Activated T-cell treated with anti-CD3 and anti-CD28 coated beads, Interleukin-2, amount 50 U/mL, for 48 hours (primary cell): Measurements from ENCODE around the gene SYNE2.
"Not testable (repeated sequence)": the region's sequence is repeated elsewhere in the genome, so short reads cannot be mapped to it uniquely, and the experiment has no call there.

Experiments used
- DNase-seq, 2 experiments: peaks; one replicate each; pipeline ENCODE4 v3.0.0-alpha.2; 2020

The SYNE2 gene

GRCh38 chr14:64201921-64202545 is 349.2 kb downstream of the SYNE2 start:
- DNase-seq, result no peak

- DNase-seq, result no peak
Observed at GRCh38 chr14:64202716-64203115, 349.9 kb downstream of the SYNE2 start.

GRCh38 chr14:64203366-64204006 is 350.7 kb downstream of the SYNE2 start:
- DNase-seq, result no peak

- no peak for DNase-seq
Observed at GRCh38 chr14:64208261-64208660, 355.5 kb downstream of the SYNE2 start.

- DNase-seq, result no peak
Observed at GRCh38 chr14:64208981-64209380, 356.2 kb downstream of the SYNE2 start.

GRCh38 chr14:64209444-64210131 is 356.8 kb downstream of the SYNE2 start:
- no peak for DNase-seq

- no peak for DNase-seq
Observed at GRCh38 chr14:64210216-64210615, 357.4 kb downstream of the SYNE2 start.

GRCh38 chr14:64210912-64211311 is 358.1 kb downstream of the SYNE2 start:
- DNase-seq, result not testable (repeated sequence)

- DNase-seq, result no peak
Observed at GRCh38 chr14:64212666-64213065, 359.9 kb downstream of the SYNE2 start.

- DNase-seq, result no peak
Observed at GRCh38 chr14:64213086-64213485, 360.3 kb downstream of the SYNE2 start.

GRCh38 chr14:64213853-64214570 is 361.2 kb downstream of the SYNE2 start:
- no peak for DNase-seq

GRCh38 chr14:64215274-64215673 is 362.5 kb downstream of the SYNE2 start:
- no peak for DNase-seq

- no peak for DNase-seq
Observed at GRCh38 chr14:64215978-64216377, 363.2 kb downstream of the SYNE2 start.

GRCh38 chr14:64217308-64217707 is 364.5 kb downstream of the SYNE2 start:
- no peak for DNase-seq

GRCh38 chr14:64217834-64218233 is 365.0 kb downstream of the SYNE2 start:
- DNase-seq, result no peak

GRCh38 chr14:64218344-64219240 is 365.8 kb downstream of the SYNE2 start:
- no peak for DNase-seq

- no peak for DNase-seq
Observed at GRCh38 chr14:64220056-64220455, 367.3 kb downstream of the SYNE2 start.

- no peak for DNase-seq
Observed at GRCh38 chr14:64220466-64220865, 367.7 kb downstream of the SYNE2 start.

GRCh38 chr14:64221391-64222003 is 368.7 kb downstream of the SYNE2 start:
- DNase-seq, result no peak

- DNase-seq, result no peak
Observed at GRCh38 chr14:64225151-64225757, 372.4 kb downstream of the SYNE2 start.

- no peak for DNase-seq
Observed at GRCh38 chr14:64227856-64228255, 375.1 kb downstream of the SYNE2 start.

GRCh38 chr14:64229489-64229888 is 376.7 kb downstream of the SYNE2 start:
- DNase-seq, result no peak
